Prostate gland (tissue), 2 donors: Measurements from ENCODE around the gene IBA57. TPM values are rescaled to one million over a fixed set of nuclear protein-coding genes. Genes with fewer than 3 reads are reported as not detected.

Experiments
- DNase-seq: peaks from one replicate; pipeline ENCODE4 v3.0.0-alpha.2; 2019; ENCODE audit warnings: low spot score
- H3K27ac ChIP-seq, 2 donors: fragments of 200-600 bp; sonication (generic); 2 replicates each; pipeline ENCODE4 v1.5.1; 2017 to 2019
- H3K27me3 ChIP-seq: fragments of 200-600 bp; sonication (generic); replicated peaks from 2 replicates; pipeline ENCODE4 v1.5.1; 2019; ENCODE audit not compliant: insufficient read depth
- H3K36me3 ChIP-seq, 2 donors: fragments of 200-600 bp; sonication (generic); 1 replicate in 1 of 2; 2 replicates in 1 of 2; pipeline versions ENCODE4 v1.5.1 to v1.8.1; 2017 to 2019
- H3K4me1 ChIP-seq: fragments of 200-600 bp; sonication (generic); replicated peaks from 2 replicates; pipeline ENCODE4 v1.5.1; 2019
- H3K4me3 ChIP-seq, 2 donors: fragments of 200-600 bp; sonication (generic); 2 replicates each; pipeline ENCODE4 v1.5.1; 2017 to 2019
- H3K9me3 ChIP-seq: fragments of 200-600 bp; sonication (generic); 2 replicates; pipeline ENCODE4 v1.5.1; 2017
- CTCF ChIP-seq, 4 experiments: fragments of 200-600 bp in 2 of 4; fragments of 450-650 bp in 2 of 4; sonication (generic) in 2 of 4; IDR thresholded peaks; 1 replicate in 3 of 4; 2 replicates in 1 of 4; pipeline ENCODE4 v1.5.1; 2016 to 2019; ENCODE audit warnings: antibody characterized with exemption in 4 of 4, mild to moderate bottlenecking in 2 of 4, moderate library complexity in 2 of 4
- POLR2A ChIP-seq: fragments of 450-650 bp; IDR thresholded peaks from one replicate; pipeline ENCODE4 v1.6.1; 2016; ENCODE audit warnings: antibody characterized with exemption, mild to moderate bottlenecking
- POLR2AphosphoS5 ChIP-seq: sonication (generic); formaldehyde crosslinking; IDR thresholded peaks from one replicate; pipeline ENCODE4 v1.6.1; 2017; ENCODE audit warnings: antibody characterized with exemption
- WGBS: methylation state at CpG from one replicate; pipeline ENCODE4 v1.1.5; 2018; 5-methylcytosine and 5-hydroxymethylcytosine counted together
- intact Hi-C: fragments of 100-400 bp; cut with DNase I; formaldehyde crosslinking; loops from one replicate; pipeline ENCODE4 v1.14.2; 2022
- total RNA-seq, 2 donors: library from RNA; depleted of rRNA; stranded (reverse); fragments of >200 nt; gene quantifications; one replicate each; pipeline ENCODE4 v1.1.0, GENCODE V29; 2016

The IBA57 gene
- total RNA-seq, 2 donors from 2014 or later, result 5.6 to 17.4 TPM

- DNase-seq, result no peak
- Histone ChIP-seq H3K27me3 (no peaks in the 10 kb centered on the region), H3K4me3 (no peak overlapping the region), H3K36me3 (no peaks in the 10 kb centered on the region), H3K4me1 (no peaks in the 10 kb centered on the region), H3K27ac (no peak overlapping the region), H3K9me3 (no peaks in the 10 kb centered on the region)
- intact Hi-C loops, result no loop called here
- 68% methylated on average over 14 of the region's 14 CpGs for WGBS
- TF ChIP-seq POLR2A (no peak), CTCF (IDR thresholded peaks at IDR 0.05) (no peak), POLR2AphosphoS5 (no peak)
Measured at GRCh38 chr1:228190182-228190581, 24.6 kb downstream of the IBA57 start.

- no peaks in the 10 kb centered on the region for H3K4me1 ChIP-seq
- H3K4me3 ChIP-seq, result no peak overlapping the region
- TF ChIP-seq POLR2A, result no peak
- TF ChIP-seq CTCF (IDR thresholded peaks at IDR 0.05), result no peak
- TF ChIP-seq POLR2AphosphoS5, result no peak
- H3K36me3 ChIP-seq, result no peaks in the 10 kb centered on the region
- no peak for DNase-seq
- H3K9me3 ChIP-seq, result no peaks in the 10 kb centered on the region
- intact Hi-C loops, result no loop called here
- no peak overlapping the region for H3K27ac ChIP-seq
- H3K27me3 ChIP-seq, result no peaks in the 10 kb centered on the region
- 79% methylated on average over 5 of the region's 5 CpGs for WGBS
Measured at GRCh38 chr1:228190778-228191177, 25.2 kb downstream of the IBA57 start.

GRCh38 chr1:228194436-228194835, 28.8 kb downstream of the IBA57 start:
- WGBS, result 70% methylated on average over 3 of the region's 3 CpGs
- H3K36me3 ChIP-seq, result no peaks in the 10 kb centered on the region
- intact Hi-C loops, result no loop called here
- no peak overlapping the region for H3K4me3 ChIP-seq
- H3K27ac ChIP-seq, result no peak overlapping the region
- DNase-seq, result no peak
- H3K9me3 ChIP-seq, result no peaks in the 10 kb centered on the region
- no peak for TF ChIP-seq POLR2AphosphoS5
- no peak for TF ChIP-seq CTCF (IDR thresholded peaks at IDR 0.05)
- no peak for TF ChIP-seq POLR2A
- no peaks in the 10 kb centered on the region for H3K4me1 ChIP-seq
- H3K27me3 ChIP-seq, result no peaks in the 10 kb centered on the region

- TF ChIP-seq POLR2A (no peak), CTCF (IDR thresholded peaks at IDR 0.05) (no peak), POLR2AphosphoS5 (no peak)
- Histone ChIP-seq H3K27ac (no peak overlapping the region), H3K4me3 (no peak overlapping the region), H3K36me3 (no peaks in the 10 kb centered on the region), H3K27me3 (no peaks in the 10 kb centered on the region), H3K9me3 (no peaks in the 10 kb centered on the region), H3K4me1 (no peaks in the 10 kb centered on the region)
- intact Hi-C loops, result no loop called here
- WGBS, result 91% methylated on average over 8 of the region's 8 CpGs
- DNase-seq, result no peak
Measured at GRCh38 chr1:228194921-228195812, 29.6 kb downstream of the IBA57 start.
